Adipocyte (in vitro differentiated cells): ENCODE results near the gene CEP68.
"Not testable (repeated sequence)": the region's sequence is repeated elsewhere in the genome, so short reads cannot be mapped to it uniquely, and the experiment has no call there.

ENCODE experiments used
- DNase-seq: peaks from one replicate; pipeline ENCODE4 v3.0.0-alpha.2; 2015; ENCODE audit warnings: low read depth
- H3K27me3 ChIP-seq: replicated peaks from 2 replicates; pipeline ENCODE4 v1.7.0; 2013; ENCODE audit warnings: mild to moderate bottlenecking, low read length, moderate library complexity; ENCODE audit not compliant: control insufficient read depth, insufficient read depth
- H3K36me3 ChIP-seq: 2 replicates; pipeline ENCODE4 v1.7.0; 2013; ENCODE audit warnings: low read length, mild to moderate bottlenecking, moderate library complexity; ENCODE audit not compliant: control insufficient read depth, insufficient read depth, severe bottlenecking
- H3K4me1 ChIP-seq: 2 replicates; pipeline ENCODE4 v1.7.0; 2013; ENCODE audit warnings: mild to moderate bottlenecking, low read length, moderate library complexity; ENCODE audit not compliant: control insufficient read depth, insufficient read depth
- H3K4me3 ChIP-seq: 2 replicates; pipeline ENCODE4 v1.7.0; 2013; ENCODE audit warnings: mild to moderate bottlenecking, low read length, moderate library complexity
- H3K9ac ChIP-seq: 2 replicates; pipeline ENCODE4 v1.7.0; 2013; ENCODE audit warnings: mild to moderate bottlenecking, low read length, moderate library complexity
- H3K9me3 ChIP-seq: 2 replicates; pipeline ENCODE4 v1.7.0; 2013; ENCODE audit warnings: mild to moderate bottlenecking, low read length, moderate library complexity; ENCODE audit not compliant: control insufficient read depth

CEP68 gene, protein sequence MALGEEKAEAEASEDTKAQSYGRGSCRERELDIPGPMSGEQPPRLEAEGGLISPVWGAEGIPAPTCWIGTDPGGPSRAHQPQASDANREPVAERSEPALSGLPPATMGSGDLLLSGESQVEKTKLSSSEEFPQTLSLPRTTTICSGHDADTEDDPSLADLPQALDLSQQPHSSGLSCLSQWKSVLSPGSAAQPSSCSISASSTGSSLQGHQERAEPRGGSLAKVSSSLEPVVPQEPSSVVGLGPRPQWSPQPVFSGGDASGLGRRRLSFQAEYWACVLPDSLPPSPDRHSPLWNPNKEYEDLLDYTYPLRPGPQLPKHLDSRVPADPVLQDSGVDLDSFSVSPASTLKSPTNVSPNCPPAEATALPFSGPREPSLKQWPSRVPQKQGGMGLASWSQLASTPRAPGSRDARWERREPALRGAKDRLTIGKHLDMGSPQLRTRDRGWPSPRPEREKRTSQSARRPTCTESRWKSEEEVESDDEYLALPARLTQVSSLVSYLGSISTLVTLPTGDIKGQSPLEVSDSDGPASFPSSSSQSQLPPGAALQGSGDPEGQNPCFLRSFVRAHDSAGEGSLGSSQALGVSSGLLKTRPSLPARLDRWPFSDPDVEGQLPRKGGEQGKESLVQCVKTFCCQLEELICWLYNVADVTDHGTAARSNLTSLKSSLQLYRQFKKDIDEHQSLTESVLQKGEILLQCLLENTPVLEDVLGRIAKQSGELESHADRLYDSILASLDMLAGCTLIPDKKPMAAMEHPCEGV

DNA sequence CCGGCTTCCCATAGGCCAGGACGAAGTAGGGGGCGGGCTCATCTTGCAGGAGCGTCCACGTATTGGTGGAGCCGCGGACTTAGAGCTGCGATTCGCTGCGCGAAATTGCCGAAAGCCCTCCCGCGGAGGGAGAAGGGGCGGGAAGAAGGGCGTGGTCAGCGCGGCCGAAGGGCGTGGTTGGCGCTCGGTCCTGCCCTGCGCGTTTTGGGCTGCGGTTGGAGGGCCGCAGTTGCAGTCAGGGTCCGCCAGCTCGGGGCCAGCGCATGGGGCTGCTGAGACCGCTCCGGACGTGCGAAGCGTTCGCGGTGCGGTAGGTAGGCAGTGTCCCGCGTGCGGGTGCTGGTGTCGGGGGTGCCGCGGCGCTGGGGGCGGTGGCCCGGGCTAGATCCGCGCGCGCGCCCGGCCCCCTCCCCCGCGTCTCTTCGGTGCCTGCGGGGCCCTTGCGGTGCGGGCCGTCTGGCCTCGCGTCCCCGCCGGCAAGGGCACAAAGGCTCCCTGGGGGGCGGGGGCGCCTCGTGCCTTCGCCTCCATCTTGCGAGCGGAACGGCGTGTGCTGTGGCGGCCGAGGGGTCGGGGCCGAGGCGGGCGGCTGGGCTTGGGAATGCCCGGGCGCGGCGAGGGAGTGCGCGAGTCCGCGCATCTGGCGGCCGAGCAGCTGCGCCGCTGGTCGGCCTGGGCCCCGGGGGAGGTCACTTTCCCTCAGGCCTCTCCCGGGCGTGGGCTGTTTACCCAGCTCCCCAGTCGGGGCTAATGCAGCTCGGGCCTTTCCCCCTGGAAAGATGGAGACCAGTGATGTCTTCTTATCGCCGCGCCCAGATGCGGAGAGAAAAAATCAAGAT is at the start of gene CEP68:
TSS of gene CEP68 (plus strand) at position 202 of the 839 bp plus-strand sequence. CDS start 13,029 bp downstream, outside the sequence.
- Histone ChIP-seq H3K9ac (peak within 1 kb of the TSS; percentile 89), H3K9me3 (no peaks in the 10 kb centered on the region), H3K36me3 (no peaks in the 10 kb centered on the region), H3K4me1 (peaks cover 20% of the 10 kb centered on the region), H3K4me3 (peak within 1 kb of the TSS; percentile 89), H3K27me3 (no peaks in the 10 kb centered on the region)
- peak; percentile 99 for DNase-seq

DNA sequence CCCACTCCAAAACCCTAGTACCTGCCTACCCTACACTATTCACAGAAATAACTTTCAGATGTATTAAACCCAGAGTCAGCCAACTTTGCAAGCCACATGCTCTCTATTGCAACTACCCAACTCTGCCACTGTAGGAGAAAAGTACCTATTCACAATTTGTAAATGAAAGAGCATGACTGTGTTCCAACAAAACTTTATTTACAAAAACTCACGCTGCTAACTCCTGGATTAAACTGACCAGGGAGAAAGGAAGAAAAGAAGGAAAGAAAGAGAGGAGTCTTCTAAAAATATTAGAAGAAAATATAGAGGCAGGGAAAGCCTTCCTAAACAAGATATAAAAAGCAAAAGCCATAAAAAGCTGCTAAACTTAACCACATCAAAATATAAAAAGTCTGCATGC is 42.4 kb upstream of the CEP68 start:
- Histone ChIP-seq H3K9ac (no peak overlapping the region), H3K36me3 (peaks cover 34% of the 10 kb centered on the region), H3K4me3 (no peak overlapping the region), H3K27me3 (no peaks in the 10 kb centered on the region), H3K4me1 (no peaks in the 10 kb centered on the region), H3K9me3 (no peaks in the 10 kb centered on the region)
- no peak for DNase-seq

DNA sequence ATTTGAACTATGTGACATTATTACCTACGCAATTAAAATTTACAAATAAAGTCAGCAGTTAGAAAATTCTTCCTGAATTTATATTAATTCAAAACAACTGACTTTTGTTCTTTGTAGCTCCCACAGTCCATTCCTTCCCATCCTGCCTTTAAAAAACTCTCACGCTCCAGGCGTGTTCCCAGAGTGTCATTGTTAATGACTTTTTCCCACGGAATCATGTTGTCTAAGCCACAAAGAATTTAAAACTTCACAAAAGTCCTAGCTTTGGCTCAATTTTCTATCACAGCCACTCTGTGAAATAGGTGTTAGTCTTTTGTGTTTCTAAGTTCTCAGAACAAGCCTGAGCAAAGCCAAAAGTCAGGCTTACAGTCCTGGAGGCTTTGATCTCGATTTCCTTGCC is 40.5 kb upstream of the CEP68 start:
- no peak for DNase-seq
- peaks cover 44% of the 10 kb centered on the region for H3K36me3 ChIP-seq

DNA sequence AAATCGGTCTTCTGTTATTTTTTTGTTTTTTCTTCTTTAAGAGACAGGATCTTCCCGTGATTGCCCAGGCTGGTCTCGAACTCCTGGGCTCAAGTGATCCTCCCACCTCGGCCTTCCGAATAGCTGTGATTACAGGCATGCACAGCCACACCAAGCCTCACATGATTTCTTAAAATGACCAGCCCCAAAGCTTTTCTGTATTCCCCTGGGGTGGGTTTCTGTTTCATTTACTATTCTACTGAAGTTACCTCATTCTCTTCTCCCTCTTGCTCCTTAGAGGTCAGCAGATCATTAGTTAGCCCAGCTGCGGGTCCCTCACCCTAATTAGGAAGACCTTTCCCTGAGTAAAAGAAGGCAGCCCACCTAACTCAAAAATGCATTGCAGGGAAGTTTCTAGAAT is 39.4 kb upstream of the CEP68 start:
- H3K9me3 ChIP-seq, result no peaks in the 10 kb centered on the region
- H3K36me3 ChIP-seq, result peaks cover 50% of the 10 kb centered on the region
- no peak overlapping the region for H3K9ac ChIP-seq
- no peaks in the 10 kb centered on the region for H3K27me3 ChIP-seq
- H3K4me3 ChIP-seq, result no peak overlapping the region
- no peak for DNase-seq
- no peaks in the 10 kb centered on the region for H3K4me1 ChIP-seq

More for the DNA sequence above, 40.5 kb upstream of the CEP68 start:
- H3K9ac ChIP-seq, result no peak overlapping the region
- no peaks in the 10 kb centered on the region for H3K27me3 ChIP-seq
- no peaks in the 10 kb centered on the region for H3K9me3 ChIP-seq
- no peak overlapping the region for H3K4me3 ChIP-seq
- H3K4me1 ChIP-seq, result no peaks in the 10 kb centered on the region

DNA sequence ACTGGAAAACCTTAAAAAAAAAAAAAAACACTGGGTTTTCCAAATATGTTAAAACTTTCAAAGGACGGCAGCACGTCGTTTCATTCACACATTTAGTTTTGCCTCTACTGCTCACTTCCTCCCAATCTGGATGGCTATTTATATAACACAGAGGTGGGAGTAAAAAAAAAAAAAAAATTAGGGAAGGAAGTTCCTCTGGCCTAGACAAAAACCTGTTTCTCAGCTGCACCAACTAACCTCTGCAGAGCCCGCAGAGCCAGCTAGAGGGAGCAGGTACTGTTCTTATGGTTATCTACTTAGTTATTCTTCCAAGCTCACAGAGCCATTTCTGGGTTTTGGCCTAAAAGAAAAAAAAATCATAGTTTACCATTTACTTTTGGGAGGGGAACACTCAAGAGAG is 38.9 kb upstream of the CEP68 start:
- no peaks in the 10 kb centered on the region for H3K27me3 ChIP-seq
- H3K4me1 ChIP-seq, result no peaks in the 10 kb centered on the region
- H3K9me3 ChIP-seq, result no peaks in the 10 kb centered on the region
- no peak overlapping the region for H3K9ac ChIP-seq
- no peak overlapping the region for H3K4me3 ChIP-seq
- DNase-seq, result no peak
- H3K36me3 ChIP-seq, result peaks cover 50% of the 10 kb centered on the region

DNA sequence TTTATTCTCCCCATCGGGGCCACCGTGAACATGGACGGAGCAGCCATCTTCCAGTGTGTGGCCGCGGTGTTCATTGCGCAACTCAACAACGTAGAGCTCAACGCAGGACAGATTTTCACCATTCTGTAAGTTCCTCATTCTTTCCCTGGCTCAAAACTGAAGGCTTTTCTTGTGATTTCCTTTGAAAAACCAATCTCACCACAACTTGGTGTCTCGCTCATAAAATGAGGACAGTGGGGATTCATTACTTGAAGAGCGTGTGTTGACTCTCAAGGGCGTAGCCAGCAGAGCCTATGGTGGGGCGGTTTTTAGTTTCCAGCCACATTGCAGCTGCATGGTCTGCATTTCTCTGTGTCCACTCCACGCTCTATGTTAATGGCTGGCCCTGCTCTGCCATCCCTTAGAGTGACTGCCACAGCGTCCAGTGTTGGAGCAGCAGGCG is 38.1 kb upstream of the CEP68 start:
- Histone ChIP-seq H3K9me3 (no peaks in the 10 kb centered on the region), H3K9ac (no peak overlapping the region), H3K27me3 (no peaks in the 10 kb centered on the region), H3K36me3 (peaks cover 55% of the 10 kb centered on the region), H3K4me3 (no peak overlapping the region), H3K4me1 (no peaks in the 10 kb centered on the region)
- no peak for DNase-seq

DNA sequence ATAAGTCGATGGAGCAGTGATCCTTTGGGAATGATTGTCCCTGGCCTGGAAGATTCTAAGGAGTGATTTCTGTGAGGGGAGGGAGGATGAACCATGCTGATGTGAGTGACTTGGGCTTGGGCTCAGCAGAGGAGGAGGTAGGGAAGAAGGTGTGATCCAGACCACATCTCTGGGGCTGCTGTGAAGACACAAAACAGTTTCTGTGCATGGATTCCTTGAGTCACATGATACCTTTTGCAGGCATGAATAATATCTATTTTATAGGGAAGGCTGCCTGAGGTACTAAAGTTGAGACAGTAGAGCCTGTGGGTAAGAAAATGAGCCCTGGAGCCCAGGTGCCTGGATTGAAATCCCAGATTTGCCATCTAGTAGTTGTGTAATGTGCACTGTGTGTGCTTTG is 37.2 kb upstream of the CEP68 start:
- Histone ChIP-seq H3K9ac (no peak overlapping the region), H3K9me3 (no peaks in the 10 kb centered on the region), H3K4me1 (peaks cover 3% of the 10 kb centered on the region), H3K4me3 (no peak overlapping the region), H3K27me3 (no peaks in the 10 kb centered on the region), H3K36me3 (peaks cover 50% of the 10 kb centered on the region)
- no peak for DNase-seq

DNA sequence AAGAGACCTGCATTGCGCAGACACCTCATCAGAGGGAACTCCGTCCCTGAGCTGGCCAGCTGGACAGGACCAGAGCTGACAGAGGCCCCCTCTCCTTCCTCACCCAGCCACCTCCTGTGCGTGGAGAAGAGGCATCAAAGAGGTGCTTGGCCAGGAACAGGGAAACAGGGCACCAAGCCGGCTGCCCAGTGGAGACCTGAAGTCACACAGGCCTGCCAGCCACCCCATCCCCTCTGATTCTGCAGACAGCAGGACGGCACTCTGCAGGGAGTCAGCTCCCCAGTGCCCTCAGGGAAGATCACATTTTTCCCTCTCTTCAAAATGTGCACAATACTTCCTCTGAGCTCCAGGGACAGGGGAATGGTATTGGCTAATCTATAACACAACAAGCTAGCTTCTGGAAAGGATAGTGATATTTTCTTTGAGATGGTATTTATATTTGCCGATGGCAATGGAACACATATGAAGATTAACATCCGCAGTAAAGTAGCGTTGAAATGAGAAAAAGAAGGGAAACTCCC is 36.5 kb upstream of the CEP68 start:
- Histone ChIP-seq H3K4me3 (no peak overlapping the region), H3K9me3 (no peaks in the 10 kb centered on the region), H3K9ac (no peak overlapping the region), H3K27me3 (no peaks in the 10 kb centered on the region), H3K4me1 (peaks cover 11% of the 10 kb centered on the region), H3K36me3 (peaks cover 50% of the 10 kb centered on the region)
- DNase-seq, result no peak

DNA sequence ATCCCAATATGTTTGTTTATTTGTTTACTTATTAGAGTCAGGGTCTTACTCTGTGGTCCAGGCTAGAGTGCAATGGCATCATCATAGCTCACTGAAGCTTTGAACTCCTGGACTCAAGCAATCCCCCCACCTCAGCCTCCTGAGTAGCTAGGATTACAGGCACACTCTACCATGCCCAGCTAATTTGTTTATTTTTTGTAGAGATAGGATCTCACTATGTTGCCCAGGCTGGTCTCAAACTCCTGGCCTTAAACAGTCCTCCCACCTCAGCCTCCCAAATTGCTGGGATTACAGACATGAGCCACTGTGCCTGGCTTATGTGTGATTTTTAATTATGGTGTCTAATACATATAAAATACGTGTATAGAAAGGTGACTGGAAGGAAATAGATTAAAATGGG is 36.0 kb upstream of the CEP68 start:
- H3K4me3 ChIP-seq, result not testable (repeated sequence)
- peaks cover 50% of the 10 kb centered on the region for H3K36me3 ChIP-seq

DNA sequence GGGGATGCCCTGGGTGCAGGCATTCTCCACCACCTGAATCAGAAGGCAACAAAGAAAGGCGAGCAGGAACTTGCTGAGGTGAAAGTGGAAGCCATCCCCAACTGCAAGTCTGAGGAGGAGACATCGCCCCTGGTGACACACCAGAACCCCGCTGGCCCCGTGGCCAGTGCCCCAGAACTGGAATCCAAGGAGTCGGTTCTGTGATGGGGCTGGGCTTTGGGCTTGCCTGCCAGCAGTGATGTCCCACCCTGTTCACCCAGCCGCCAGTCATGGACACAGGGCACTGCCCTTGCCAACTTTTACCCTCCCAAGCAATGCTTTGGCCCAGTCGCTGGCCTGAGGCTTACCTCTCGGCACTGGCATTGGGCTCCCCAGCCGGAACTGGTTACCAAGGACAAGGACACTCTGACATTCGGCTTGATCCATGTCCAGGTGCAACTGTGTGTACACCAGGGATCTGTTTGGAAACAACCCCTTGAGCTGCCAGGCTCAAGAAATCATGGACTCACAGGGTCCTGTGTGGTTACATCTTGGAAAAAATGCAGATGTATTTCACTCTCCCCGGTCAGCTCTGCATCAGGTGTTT is 35.2 kb upstream of the CEP68 start:
- H3K9me3 ChIP-seq, result no peaks in the 10 kb centered on the region
- DNase-seq, result no peak
- peaks cover 50% of the 10 kb centered on the region for H3K36me3 ChIP-seq
- no peak overlapping the region for H3K4me3 ChIP-seq
- no peaks in the 10 kb centered on the region for H3K27me3 ChIP-seq
- H3K9ac ChIP-seq, result no peak overlapping the region
- peaks cover 12% of the 10 kb centered on the region for H3K4me1 ChIP-seq

More for the DNA sequence above, 36.0 kb upstream of the CEP68 start:
- DNase-seq, H3K27me3 ChIP-seq, H3K9me3 ChIP-seq, H3K9ac ChIP-seq: not testable (repeated sequence)
- peaks cover 12% of the 10 kb centered on the region for H3K4me1 ChIP-seq
